Dermis blood vessel endothelial cell (primary cell): ENCODE results near the gene COX4I1. TPM values are rescaled to one million over a fixed set of nuclear protein-coding genes. Genes with fewer than 3 reads are reported as not detected.
A peak's percentile ranks its signal among the peaks of the same experiment; 100 is the strongest.
"Not testable (repeated sequence)": the region's sequence is repeated elsewhere in the genome, so short reads cannot be mapped to it uniquely, and the experiment has no call there.

Source experiments
- DNase-seq: peaks from one replicate; pipeline ENCODE4 v3.0.0; 2010
- total RNA-seq: library from RNA; depleted of rRNA; stranded (reverse); fragments of >200 nt; gene quantifications from 2 replicates; pipeline ENCODE4 v1.2.3, GENCODE V29; 2014

COX4I1 gene
- total RNA-seq, 1 donor from 2014 or later, result 608 TPM

DNA sequence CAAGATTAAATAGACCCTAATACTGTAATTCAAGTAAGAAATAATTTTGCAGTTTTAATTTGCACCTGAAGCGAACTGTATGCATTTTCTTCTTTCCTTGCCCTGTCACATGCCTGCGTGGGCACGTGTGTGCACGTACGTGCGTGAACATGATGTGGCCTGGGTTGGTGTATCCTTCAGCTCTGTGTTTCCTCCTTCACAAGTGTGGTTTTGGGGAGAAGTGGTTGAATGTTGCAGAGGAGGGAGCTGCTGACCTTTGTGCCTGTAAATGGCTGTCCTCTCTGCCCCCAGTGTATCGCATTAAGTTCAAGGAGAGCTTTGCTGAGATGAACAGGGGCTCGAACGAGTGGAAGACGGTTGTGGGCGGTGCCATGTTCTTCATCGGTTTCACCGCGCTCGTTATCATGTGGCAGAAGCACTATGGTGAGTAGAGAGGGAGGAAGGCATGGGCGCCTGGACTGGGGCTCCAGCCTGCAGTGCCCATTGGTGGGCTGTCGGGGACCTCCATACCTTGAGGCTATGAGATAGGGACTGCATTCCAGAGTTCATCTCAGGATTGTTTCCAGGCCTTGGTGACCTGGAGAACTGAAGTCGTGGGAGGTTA is 6.0 kb downstream of the COX4I1 start:
- no peak for DNase-seq

DNA sequence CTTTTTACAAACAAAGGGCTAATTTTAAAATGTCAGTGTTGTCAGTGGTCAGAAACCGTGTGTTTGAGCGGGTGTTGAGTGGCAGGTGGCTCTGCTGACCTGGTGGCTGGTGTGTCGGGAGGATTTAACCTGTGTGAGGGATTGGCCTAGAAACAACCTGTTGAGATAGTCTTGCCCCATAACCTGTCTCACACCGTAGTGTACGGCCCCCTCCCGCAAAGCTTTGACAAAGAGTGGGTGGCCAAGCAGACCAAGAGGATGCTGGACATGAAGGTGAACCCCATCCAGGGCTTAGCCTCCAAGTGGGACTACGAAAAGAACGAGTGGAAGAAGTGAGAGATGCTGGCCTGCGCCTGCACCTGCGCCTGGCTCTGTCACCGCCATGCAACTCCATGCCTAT is 7.0 kb downstream of the COX4I1 start:
- no peak for DNase-seq

DNA sequence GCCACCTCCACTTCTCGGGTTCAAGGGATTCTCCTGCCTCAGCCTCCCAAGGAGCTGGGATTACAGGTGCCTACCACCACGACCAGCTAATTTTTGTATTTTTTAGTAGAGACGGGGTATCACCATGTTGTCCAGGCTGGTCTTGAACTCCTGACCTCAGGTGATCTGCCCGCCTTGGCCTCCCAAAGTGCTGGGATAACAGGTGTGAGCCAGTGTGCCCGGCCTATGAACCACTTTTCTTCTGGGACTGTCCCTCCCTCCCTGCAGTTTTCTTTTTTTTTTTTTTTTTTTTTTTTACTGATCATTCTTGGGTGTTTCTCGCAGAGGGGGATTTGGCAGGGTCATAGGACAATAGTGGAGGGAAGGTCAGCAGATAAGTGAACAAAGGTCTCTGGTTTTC is 7.8 kb downstream of the COX4I1 start:
- not testable (repeated sequence) for DNase-seq

DNA sequence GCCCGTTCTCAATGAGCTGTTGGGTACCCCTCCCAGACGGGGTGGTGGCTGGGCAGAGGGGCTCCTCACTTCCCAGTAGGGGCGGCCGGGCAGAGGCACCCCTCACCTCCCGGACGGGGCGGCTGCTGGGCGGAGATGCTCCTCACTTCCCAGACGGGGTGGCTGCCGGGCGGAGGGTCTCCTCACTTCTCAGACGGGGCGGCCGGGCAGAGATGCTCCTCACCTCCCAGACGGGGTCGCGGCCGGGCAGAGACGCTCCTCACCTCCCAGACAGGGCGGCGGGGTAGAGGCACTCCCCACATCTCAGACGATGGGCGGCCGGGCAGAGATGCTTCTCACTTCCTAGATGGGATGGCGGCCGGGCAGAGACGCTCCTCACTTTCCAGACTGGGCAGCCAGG is 8.6 kb downstream of the COX4I1 start:
- DNase-seq, result not testable (repeated sequence)

DNA sequence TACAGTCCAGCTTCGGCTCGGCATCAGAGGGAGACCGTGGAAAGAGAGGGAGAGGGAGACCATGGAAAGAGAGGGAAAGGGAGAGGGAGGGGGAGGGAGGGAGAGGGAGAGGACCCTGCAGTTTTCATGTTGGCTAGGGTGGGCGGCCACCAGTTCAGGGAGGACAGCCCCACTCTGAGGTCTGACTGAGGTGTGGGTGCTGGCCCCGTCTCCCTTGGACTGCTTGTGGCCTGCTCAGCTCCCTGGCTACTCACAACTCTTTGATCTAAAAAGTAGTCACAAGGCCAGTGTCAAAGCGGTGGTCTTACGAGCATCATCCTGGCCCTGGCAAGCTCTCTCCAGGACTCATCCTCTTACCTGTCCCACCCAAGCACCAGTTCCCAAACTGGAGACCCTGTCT is 9.4 kb downstream of the COX4I1 start:
- DNase-seq, result no peak

DNA sequence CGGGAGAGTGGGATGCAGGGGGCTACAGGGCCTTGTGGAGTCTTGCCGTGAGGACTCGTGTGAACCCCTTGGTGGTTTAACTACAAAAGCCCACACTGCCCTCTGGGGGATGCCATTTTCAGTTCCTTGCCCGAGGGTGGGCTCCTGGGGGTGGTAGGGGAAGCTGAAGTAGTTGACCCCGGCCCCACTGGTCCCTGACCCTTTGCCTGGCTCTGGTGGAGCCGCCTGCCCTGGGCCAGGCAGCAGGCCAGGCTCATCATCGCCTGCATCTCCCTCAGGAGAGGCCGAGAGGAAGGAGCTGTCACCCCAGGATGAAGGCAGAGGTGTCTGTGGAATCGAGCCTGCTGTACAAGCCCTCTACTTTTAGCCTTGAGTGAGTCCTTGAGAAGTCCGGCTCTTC is 10.2 kb downstream of the COX4I1 start:
- no peak for DNase-seq

DNA sequence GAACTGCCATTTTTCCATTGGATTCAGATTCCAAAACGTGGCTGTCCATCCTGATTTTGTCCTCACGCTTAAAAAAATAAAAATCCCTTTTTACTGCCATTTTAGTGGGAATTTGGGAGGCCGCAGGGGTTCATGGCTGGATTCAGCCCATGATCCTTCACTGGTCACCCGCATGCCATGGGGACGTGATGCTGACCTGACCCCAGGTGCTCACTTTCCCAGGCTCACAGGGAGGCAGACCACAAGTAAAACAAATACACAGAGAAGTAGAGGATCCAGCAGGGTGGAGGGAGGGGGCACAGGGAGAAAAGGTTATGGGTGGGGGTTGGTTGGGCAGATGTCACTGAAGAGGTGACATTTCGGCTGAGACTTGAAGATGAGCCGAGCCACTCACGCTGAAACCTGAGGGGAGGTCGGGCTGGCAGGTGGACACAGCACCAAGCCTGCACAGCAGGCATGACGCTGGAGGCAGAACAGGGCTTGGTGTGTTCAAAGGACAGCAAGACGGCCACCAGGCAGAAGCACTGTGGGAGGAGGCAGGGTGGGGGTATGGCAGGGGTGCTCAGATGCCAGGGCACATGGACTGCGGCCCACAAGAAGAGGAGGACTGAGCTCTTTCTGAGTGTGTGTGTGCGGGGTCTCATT is 10.7 kb downstream of the COX4I1 start:
- DNase-seq, result no peak

DNA sequence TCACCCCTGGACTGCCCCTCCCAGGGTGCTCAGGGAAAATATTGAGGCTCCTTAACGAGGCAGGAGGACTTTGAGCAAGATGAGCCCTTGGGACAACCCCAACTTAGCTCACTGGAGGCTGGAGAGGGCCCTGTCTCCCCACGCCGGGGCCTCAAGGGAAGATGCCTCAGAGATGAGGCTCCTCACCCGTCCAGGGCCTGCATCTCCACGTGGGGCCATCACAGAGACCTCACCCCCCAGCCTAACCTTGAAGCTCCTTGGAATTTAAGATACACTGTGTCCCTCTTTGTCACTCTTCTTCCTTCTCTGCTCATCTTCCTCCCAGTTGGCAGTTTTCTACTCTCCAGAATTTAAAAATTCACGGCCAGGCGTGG is 11.2 kb downstream of the COX4I1 start:
- no peak for DNase-seq

DNA sequence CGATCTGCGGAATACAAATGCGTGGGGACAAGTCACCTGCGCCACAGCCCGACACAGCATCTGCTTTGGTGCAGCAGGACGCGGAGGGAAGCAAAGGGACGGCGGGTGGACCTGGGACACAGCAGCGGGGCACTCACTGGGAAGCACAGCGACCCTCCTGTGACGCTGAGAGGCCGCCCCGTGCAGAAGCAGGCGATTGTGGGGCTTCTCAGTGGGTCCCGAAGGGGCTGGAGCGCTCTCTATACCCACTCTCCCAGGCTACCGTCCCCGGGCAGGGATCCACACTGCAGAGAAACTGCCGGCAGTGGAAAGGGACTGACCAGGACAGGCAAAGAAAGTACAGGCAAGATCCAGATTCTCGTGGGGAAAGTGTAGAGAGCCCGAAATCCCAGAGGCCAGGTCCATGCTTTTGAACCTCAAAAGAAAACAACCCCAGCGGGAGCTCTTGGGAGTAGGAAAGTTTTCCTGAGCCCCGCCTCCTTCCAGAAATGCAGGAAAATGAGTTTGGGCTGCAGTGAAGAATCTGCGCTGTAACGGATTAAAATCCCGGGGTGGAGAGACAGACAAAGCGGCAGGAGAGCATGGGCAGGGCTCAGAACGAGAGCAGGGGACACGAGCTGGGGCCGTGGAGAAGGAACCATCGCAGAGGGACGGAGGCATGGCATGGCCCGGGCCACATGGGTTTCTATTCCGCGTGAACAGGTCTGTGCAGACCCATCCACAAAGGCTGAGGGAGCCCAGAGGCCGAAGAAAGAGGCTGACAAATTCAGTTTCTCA is 12.7 kb downstream of the COX4I1 start:
- DNase-seq, result no peak

DNA sequence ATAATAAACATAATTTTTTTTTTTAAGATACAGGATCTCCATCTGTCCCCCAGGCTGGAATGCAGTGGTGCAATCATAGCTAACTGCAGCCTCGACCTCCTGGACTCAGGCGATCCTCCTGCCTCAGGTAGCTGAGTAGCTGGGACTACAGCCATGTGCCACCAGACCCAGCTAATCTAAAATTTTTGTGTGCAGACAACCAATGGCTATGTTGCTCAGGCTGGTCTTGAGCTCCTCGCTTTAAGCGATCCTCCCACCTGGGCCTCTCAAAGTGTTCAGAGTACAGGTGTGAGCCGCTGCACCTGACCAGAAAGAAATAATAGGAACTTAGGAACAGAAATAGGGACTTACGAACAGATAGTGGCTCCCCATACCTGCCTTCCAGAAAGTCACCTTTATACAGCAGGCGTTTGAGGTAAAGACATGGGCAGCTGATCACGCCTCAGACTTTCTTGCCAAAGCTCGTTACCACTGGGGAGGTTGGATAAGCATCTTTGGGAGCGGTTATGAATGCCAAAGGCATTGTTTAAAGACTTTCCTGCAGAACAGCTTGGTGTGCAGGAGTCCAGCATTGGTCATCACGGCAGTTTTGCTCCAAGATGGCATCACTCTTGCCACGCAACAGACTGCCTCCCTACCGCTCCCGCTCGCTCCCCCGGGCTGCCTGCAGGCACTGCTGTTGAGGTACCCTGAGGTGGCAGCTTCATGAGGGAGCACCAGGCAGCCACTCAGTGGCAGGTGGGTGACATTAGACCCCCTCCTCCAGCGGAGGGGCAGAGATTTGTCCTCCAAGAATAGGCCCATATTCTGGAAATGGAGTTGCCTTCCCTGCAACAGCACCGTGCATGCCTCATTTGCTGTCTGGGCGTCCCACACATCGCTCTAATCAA is 13.6 kb downstream of the COX4I1 start:
- no peak for DNase-seq

DNA sequence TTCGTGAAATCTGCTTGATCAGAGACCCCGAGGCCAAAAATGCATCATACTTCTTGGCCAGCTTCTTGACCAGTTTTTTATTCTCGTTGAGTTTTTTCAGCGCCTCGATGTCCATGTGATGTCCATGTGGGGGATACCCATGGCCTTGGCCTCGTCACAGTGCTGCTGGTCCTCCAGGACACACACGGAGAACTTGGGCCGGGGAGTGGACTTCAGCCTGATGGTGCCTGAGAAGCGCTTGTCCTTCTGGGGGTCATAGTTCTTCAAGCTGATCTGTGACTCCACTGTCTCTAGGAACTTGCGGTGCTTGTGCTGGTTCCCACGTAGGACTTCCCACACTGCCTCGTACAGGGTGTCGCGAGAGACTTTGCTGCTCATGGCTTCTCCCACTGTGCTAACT is 16.7 kb downstream of the COX4I1 start:
- DNase-seq, result no peak

DNA sequence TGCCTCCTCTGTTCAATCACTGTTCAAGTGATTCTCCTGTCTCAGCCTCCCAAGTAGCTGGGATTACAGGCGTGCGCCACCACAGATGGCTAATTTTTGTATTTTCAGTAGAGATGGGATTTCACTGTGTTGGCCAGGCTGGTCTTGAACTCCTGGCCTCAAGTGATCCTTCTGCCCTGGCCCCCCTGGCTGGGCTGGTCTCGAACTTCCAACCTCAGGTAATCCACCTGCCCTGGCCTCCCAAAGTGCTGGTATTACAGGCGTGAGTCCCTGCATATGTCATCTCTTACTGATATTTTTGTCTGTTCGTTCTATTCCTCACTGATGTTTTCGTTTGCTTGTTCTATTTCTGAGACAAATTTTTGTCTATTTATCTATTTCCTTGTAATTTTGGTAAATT is 17.7 kb downstream of the COX4I1 start:
- not testable (repeated sequence) for DNase-seq

DNA sequence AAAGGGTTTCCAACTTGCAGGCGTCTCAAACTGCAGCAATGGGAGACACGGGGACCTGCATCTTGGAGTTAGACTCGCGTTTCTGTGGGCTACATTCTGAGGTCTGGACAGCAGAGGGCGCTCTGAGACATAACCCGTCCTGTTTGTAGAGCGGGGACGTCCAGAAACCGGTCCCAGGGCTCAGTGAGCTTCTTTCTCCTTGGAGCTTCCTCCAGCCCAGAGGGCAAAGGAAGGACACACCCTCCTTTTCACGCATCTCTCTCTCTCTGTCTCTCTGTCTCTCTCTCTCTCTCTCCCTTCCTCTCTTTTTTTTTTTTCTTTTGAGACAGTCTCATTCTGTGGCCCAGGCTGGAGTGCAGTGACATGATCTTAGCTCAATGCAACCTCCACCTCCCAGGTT is 19.8 kb downstream of the COX4I1 start:
- DNase-seq, result peak; percentile 89

DNA sequence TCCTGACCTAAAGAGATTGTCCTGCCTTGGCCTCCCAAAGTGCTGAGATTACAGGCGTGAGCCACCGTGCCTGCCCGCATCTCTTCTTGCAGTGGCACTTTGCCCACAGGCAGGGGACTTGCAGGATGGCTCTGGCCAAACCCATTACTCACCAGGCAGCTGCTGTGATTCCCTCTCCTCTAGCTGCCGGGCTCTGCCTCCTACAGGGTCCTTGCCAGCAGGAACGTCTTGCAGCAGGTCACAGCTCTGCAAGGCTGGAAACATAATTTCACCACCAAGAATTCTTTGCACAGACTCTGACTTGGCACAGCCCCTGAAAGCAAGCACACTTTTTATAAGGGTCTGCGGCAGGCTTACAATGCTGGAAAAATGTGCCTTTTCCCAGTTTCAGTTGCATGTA is 20.3 kb downstream of the COX4I1 start:
- no peak for DNase-seq

DNA sequence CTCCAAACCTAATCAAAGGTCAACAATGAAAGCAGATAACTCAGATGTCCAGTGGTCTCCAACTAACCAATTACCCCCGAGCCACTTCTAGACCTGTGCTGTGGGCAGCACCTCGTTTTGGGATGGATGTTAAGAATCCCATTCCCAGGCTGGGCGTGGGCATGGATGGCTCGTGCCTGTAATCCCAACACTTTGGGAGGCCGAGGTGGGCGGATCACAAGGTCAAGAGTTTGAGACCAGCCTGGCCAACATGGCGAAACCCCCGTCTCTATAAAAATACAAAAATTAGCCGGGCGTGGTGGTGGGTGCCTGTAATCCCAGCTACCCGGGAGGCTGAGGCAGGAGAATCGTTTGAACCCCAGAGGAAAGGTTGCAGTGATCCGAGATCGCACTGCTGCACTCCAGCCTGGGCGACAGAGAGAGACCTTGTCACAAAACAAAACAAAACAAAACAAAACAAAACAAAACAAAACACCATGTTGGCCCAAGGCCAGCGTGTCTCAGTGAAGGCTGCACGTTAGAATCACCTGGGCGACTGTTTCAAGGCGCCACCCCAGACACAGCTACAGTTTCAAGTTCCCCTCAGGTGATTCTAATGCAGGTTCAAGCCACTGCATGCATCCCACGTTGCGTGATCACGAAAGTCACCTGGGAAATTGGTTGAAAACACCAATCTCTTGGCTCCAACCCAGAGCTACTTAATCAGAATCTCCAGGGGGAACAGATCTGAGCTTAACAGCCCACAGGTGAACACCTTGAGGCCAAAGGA is 21.3 kb downstream of the COX4I1 start:
- DNase-seq, result no peak

DNA sequence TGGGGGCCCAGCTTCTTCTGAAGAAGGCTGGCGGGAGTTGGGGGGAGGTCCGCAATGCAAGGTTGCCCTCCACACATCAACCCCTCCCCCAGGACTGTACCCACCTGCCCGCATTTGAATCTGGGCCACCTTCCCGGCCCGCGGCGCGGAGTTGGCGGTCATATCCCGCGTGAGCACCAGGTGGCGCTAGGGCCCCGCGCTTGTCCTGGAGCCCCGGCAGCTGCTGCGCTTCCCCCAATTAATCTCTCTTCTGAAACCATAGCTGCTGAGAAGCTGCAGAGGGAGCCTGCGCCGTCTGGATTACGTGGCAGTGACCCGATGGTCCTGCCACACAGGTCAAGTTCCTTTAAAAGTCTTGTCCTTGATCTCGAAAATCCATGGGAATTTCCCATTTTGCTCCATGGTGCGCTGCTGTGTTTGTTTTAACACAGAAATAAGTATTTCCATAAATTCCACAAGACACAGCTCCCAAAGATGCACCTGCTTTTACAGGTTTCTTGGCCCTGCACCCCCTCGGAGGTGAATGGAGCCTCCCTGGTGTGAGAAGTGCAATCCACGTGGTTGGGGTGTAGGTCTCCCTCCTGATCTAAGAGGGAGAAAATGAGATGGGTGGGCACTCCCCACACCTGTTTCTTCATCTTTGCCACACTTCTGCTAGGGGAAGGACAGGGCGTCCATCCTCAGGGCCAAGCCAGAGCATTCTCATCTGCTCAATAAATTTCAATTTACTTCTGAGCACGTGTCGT is 22.1 kb downstream of the COX4I1 start:
- DNase-seq, result peak; percentile 83

DNA sequence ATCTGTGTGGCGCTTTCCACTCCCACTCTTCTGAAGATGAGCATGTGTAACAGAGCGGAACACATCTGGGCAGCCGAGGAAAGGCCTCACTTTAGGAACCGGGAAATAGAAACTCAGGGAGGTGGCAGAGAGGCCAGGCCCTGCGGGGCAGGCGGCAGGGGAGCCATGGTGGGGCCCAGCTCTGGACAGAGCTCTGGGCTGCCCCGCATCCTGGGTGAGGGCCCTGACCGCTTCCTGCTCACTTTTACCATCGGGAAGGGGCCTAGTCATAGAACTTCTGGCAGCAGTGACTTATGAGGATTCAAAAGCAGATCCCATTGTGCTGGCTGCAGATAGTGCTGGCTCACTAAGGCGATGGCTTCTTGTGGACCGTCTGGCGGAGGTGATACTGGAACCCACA is 22.6 kb downstream of the COX4I1 start:
- DNase-seq, result no peak

DNA sequence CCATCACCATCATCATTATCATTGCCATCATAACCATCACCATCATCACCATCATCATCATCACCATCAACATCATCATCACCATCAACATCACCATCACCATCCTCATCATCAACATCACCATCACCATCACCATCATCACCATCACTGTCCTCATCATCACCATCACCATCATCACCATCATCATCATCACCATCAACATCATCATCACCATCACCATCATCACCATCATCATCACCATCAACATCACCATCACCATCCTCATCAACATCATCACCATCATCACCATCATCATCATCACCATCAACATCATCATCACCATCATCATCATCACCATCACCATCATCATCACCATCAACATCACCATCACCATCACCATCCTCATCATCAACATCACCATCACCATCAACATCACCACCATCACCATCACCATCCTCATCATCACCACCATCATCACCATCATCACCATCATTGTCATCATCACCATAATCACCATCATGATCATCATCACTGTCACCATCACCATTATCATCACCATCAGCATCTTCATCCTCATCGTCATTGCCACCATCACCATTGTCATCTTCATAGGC is 23.9 kb downstream of the COX4I1 start:
- DNase-seq, result no peak

DNA sequence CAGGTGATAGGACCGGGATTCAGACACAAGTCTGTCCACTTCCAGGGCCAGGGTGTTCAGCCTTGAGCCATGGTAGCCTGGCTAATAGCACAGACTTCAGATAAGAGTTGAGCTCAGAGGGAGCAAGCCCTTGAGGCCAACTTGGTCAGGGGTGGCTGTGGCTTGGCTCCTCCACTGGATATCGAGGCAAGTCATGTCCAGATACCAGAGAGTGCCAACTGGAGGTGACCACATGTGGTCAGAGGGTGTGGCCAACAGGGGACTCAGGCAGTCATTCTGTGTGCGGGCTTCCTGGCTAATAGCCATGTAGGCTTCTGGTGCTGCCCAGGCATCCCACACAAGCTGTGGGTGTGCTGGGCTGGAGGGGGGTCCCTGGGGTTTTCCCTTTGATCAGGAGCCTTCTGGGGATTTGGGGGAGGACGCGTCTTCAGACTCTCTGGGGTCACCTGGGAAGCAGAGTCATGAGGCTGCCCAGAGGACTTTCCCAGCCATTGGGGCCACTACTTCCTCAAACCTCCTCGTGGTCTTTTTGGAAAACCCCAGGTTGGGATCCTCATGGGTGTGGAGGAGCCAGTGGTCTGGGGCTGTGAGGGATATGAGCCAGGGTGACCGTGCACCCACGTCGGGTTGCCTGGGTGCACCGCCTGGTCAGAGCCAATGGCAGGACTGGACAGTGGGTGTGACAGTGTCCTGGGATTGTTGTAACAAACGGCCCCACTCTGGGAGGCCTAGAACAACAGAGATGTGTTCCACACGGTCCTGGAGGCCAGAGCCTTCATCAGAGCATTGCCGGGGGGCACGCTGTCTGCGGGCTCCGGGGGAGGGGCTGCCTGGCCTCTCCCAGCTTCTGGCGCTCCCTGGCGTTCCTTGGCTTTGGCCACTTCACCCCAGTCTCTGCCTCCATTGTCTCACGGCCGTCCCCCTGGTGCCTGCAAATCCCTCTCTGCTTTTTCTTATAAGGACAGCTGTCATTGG is 25.0 kb downstream of the COX4I1 start:
- DNase-seq, result no peak

DNA sequence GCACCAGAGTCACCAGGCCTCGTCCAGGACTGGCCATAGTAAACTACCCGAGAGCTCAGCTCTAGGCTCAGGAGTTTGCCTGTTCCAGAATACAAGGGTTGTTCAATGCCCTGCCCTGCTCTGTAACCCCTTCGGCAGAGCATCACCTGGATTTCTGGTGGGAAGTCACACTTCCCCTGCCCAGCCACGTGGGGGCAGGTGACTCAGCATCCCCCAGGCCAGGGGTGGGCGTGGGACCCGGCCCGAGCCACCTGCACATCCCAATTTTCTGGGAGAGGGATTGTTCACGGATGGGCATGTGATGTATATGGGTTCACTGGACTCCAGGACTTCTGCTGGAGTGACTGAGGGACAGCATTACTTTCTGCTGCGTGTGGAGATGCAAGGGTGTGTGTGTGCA is 25.8 kb downstream of the COX4I1 start:
- no peak for DNase-seq
